NT2/D1 (cell line): ENCODE measurements around the gene CSAD.
"Not testable (repeated sequence)": the region's sequence is repeated elsewhere in the genome, so short reads cannot be mapped to it uniquely, and the experiment has no call there.

Experiments used
- SUZ12 ChIP-seq: IDR thresholded peaks from 2 replicates; pipeline ENCODE4 v1.6.1; 2011; ENCODE audit not compliant: insufficient read length, insufficient read depth; ENCODE audit errors: extremely low read depth
- YY1 ChIP-seq: IDR thresholded peaks from 2 replicates; pipeline ENCODE4 v1.6.1; 2011; ENCODE audit not compliant: insufficient read length, insufficient read depth

DNA sequence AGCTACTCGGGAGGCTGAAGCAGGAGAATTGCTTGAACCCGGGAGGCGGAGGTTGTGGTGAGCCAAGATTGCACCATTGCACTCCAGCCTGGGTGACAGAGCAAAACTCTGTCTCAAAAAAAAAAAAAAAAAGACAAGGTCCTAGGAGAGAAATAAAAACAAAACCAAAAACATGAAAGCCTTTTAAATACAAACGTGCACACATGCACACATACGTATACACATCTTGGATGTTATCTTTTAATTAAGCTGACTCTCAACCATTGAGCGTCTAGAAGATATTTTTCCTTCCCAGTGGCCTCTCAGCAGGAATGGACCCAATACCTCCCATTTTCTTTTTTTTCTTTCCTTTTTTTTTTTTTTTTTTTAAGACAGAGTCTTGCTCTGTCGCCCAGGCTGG, 68.3 kb downstream of the CSAD start:
- TF ChIP-seq SUZ12, YY1: not testable (repeated sequence)
